ENCODE results near the gene VRTN.

DNA sequence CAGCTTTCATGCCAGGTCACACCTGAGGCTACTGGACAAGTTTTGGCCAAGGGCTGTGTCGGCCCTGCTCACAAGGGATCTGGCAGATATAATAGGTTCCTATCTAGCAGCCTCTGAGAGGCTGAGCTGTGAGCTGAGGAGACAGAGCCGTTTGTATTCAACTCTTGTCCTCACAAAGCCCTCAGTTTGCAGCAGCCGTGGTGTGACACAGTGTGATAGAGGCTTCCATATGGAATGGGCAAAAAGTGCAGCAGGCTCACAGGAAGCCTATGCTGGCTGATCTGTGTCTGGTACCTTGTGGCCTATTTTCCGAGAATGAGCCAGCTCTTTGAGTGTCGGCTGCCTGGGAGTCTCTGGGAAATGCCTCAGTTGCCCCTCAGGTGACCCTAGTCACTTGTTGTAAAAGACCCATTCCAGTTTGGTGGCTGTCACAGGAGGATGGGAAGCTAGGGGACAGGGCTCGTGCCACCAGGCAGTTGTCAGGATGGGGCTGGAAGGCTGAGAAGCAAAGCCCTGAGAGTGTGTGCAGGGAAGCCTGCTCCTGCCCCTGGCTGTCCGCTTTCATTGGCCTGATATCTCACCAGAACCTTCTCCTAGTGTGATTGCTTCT lies 16.1 kb downstream of the VRTN start:
- TF ChIP-seq, protein P1, sequence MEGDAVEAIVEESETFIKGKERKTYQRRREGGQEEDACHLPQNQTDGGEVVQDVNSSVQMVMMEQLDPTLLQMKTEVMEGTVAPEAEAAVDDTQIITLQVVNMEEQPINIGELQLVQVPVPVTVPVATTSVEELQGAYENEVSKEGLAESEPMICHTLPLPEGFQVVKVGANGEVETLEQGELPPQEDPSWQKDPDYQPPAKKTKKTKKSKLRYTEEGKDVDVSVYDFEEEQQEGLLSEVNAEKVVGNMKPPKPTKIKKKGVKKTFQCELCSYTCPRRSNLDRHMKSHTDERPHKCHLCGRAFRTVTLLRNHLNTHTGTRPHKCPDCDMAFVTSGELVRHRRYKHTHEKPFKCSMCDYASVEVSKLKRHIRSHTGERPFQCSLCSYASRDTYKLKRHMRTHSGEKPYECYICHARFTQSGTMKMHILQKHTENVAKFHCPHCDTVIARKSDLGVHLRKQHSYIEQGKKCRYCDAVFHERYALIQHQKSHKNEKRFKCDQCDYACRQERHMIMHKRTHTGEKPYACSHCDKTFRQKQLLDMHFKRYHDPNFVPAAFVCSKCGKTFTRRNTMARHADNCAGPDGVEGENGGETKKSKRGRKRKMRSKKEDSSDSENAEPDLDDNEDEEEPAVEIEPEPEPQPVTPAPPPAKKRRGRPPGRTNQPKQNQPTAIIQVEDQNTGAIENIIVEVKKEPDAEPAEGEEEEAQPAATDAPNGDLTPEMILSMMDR (IDR thresholded peaks at IDR 0.05; ENCODE audit: low read depth, low read length), result no peak
- no peak for TF ChIP-seq POLR2A (IDR thresholded peaks at IDR 0.05; ENCODE audit: extremely low read depth, insufficient read length)
